Measurements from ENCODE around the gene RASGRF2. TPM values are rescaled to one million over a fixed set of nuclear protein-coding genes. Genes with fewer than 3 reads are reported as not detected.

Gene RASGRF2
- polyA plus RNA-seq, 1 donor from 2014 or later: 0.42 TPM

DNA sequence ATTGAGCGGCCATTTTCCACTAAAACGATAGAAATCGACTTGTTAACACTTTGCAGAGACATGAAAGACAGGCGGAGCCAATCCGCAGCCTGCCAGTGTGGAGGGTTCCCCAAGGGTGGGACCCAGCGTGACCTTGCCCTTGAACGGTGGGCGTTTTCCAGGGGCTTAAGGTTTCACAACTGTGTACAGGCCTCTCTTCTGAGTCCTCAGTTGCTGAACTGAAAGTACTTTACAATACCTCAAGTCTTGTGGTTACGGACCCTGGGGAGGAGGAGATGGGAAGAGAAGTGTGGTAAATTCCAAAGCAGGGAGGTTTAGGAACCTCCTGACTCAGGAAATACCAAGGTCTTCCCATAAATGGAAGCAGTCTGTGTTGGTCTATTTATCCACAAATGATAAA, 204.8 kb downstream of the RASGRF2 start:
- Histone ChIP-seq H4K20me1 (ENCODE audit: insufficient read depth) (no peaks in the 10 kb centered on the region), H3K27me3 (ENCODE audit: insufficient read depth, low read depth, low read length) (no peaks in the 10 kb centered on the region), H3K9me3 (ENCODE audit: low read length) (no peaks in the 10 kb centered on the region), H3K9ac (ENCODE audit: low read length) (no peak overlapping the region), H3K9me2 (ENCODE audit: insufficient read depth, low read length) (no peaks in the 10 kb centered on the region), H3K4me2 (ENCODE audit: low read length) (no peak overlapping the region), H3K27ac (ENCODE audit: low read length) (no peak overlapping the region), H3K36me3 (ENCODE audit: insufficient read depth, low read length) (no peaks in the 10 kb centered on the region), H3F3A (ENCODE audit: insufficient read depth, low read length, poor library complexity, severe bottlenecking) (no peaks in the 10 kb centered on the region), H3K79me2 (replicated peaks; ENCODE audit: insufficient read depth, low read length) (no peaks in the 10 kb centered on the region), H2AFZ (ENCODE audit: low read depth, low read length) (no peak overlapping the region), H3K4me3 (ENCODE audit: low read length) (no peak overlapping the region)
- no peak for TF ChIP-seq TAF1 (IDR thresholded peaks at IDR 0.05; ENCODE audit: low read depth)
- TF ChIP-seq, protein P1, sequence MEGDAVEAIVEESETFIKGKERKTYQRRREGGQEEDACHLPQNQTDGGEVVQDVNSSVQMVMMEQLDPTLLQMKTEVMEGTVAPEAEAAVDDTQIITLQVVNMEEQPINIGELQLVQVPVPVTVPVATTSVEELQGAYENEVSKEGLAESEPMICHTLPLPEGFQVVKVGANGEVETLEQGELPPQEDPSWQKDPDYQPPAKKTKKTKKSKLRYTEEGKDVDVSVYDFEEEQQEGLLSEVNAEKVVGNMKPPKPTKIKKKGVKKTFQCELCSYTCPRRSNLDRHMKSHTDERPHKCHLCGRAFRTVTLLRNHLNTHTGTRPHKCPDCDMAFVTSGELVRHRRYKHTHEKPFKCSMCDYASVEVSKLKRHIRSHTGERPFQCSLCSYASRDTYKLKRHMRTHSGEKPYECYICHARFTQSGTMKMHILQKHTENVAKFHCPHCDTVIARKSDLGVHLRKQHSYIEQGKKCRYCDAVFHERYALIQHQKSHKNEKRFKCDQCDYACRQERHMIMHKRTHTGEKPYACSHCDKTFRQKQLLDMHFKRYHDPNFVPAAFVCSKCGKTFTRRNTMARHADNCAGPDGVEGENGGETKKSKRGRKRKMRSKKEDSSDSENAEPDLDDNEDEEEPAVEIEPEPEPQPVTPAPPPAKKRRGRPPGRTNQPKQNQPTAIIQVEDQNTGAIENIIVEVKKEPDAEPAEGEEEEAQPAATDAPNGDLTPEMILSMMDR (IDR thresholded peaks at IDR 0.05; ENCODE audit: poor library complexity, severe bottlenecking): no peak

DNA sequence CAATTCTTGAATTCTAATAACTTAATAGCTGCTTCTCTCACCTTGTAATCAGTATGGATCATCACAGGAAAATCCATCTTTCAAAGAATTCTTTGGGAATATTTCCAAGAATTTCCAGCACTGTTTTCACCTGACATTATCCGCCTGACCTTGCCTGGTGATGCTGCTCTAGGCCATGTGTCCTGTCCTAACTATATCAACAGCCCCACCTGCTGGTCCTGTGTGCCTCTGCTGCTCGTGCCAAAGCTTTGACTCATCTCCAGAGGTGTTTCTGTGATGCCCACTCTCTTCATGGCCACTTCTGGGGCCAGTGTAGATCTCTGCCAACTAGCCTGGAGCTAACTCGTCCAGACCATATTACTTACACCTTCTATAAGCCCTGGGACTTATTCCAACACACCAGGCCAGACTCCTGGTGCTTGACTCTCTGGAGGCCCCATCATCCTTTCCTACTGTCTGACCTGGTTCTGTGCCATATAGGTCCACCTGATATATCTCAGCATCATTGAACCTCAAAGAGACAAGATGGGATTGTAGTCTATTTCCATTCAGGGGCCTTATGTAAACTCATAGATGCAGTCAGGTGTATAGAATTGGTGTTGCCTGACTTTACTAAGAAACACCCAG, 205.4 kb downstream of the RASGRF2 start:
- H3K9ac ChIP-seq (ENCODE audit: low read length): no peak overlapping the region
- H3F3A ChIP-seq (ENCODE audit: insufficient read depth, low read length, poor library complexity, severe bottlenecking): no peaks in the 10 kb centered on the region
- H3K36me3 ChIP-seq (ENCODE audit: insufficient read depth, low read length): no peaks in the 10 kb centered on the region

More for the DNA sequence above, 205.4 kb downstream of the RASGRF2 start:
- no peaks in the 10 kb centered on the region for H3K27me3 ChIP-seq (ENCODE audit: insufficient read depth, low read depth, low read length)
- no peak overlapping the region for H3K27ac ChIP-seq (ENCODE audit: low read length)
- no peaks in the 10 kb centered on the region for H3K79me2 ChIP-seq (replicated peaks; ENCODE audit: insufficient read depth, low read length)
- H4K20me1 ChIP-seq (ENCODE audit: insufficient read depth): no peaks in the 10 kb centered on the region
- no peak overlapping the region for H2AFZ ChIP-seq (ENCODE audit: low read depth, low read length)
- H3K9me3 ChIP-seq (ENCODE audit: low read length): no peaks in the 10 kb centered on the region
- no peak overlapping the region for H3K4me3 ChIP-seq (ENCODE audit: low read length)
- no peaks in the 10 kb centered on the region for H3K9me2 ChIP-seq (ENCODE audit: insufficient read depth, low read length)
- TF ChIP-seq EP300 (conservative IDR thresholded peaks at IDR 0.05; ENCODE audit: poor library complexity, severe bottlenecking) (no peak), SMC3 (conservative IDR thresholded peaks at IDR 0.05; ENCODE audit: poor library complexity) (peak; percentile 69), TAF1 (IDR thresholded peaks at IDR 0.05; ENCODE audit: low read depth) (no peak), EZH2 (IDR thresholded peaks at IDR 0.05; ENCODE audit: borderline replicate concordance, insufficient read depth, low read length, poor library complexity, severe bottlenecking) (no peak), POLR2AphosphoS5 (IDR thresholded peaks at IDR 0.05) (no peak), MXI1 (conservative IDR thresholded peaks at IDR 0.05; ENCODE audit: poor library complexity, severe bottlenecking) (no peak), RAD21 (conservative IDR thresholded peaks at IDR 0.05) (peak; percentile 61)
- TF ChIP-seq, protein P1 (IDR thresholded peaks at IDR 0.05; ENCODE audit: poor library complexity, severe bottlenecking): peak; percentile 59
- TF ChIP-seq, protein P2, sequence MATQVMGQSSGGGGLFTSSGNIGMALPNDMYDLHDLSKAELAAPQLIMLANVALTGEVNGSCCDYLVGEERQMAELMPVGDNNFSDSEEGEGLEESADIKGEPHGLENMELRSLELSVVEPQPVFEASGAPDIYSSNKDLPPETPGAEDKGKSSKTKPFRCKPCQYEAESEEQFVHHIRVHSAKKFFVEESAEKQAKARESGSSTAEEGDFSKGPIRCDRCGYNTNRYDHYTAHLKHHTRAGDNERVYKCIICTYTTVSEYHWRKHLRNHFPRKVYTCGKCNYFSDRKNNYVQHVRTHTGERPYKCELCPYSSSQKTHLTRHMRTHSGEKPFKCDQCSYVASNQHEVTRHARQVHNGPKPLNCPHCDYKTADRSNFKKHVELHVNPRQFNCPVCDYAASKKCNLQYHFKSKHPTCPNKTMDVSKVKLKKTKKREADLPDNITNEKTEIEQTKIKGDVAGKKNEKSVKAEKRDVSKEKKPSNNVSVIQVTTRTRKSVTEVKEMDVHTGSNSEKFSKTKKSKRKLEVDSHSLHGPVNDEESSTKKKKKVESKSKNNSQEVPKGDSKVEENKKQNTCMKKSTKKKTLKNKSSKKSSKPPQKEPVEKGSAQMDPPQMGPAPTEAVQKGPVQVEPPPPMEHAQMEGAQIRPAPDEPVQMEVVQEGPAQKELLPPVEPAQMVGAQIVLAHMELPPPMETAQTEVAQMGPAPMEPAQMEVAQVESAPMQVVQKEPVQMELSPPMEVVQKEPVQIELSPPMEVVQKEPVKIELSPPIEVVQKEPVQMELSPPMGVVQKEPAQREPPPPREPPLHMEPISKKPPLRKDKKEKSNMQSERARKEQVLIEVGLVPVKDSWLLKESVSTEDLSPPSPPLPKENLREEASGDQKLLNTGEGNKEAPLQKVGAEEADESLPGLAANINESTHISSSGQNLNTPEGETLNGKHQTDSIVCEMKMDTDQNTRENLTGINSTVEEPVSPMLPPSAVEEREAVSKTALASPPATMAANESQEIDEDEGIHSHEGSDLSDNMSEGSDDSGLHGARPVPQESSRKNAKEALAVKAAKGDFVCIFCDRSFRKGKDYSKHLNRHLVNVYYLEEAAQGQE (IDR thresholded peaks at IDR 0.05; ENCODE audit: borderline replicate concordance): no peak
- no peak overlapping the region for H3K4me2 ChIP-seq (ENCODE audit: low read length)
